Measurements from ENCODE around the gene SLC4A1. TPM values are rescaled to one million over a fixed set of nuclear protein-coding genes. Genes with fewer than 3 reads are reported as not detected.
"Not testable (repeated sequence)": the region's sequence is repeated elsewhere in the genome, so short reads cannot be mapped to it uniquely, and the experiment has no call there.

The SLC4A1 gene
- total RNA-seq, 1 donor from 2014 or later = not detected

GRCh38 chr17:44247876-44248736, 19.8 kb downstream of the SLC4A1 start:
- no peaks in the 10 kb centered on the region for H3K9me3 Mint-ChIP-seq (ENCODE audit: unreplicated experiment)
- no peak for TF ChIP-seq CTCF (IDR thresholded peaks at IDR 0.05; ENCODE audit: unreplicated experiment)
- no peaks in the 10 kb centered on the region for H3K36me3 Mint-ChIP-seq (ENCODE audit: low read depth, unreplicated experiment)
- DNase-seq (ENCODE audit: low spot score) = no peak
- no peak overlapping the region for H3K4me3 Mint-ChIP-seq (ENCODE audit: unreplicated experiment)
- H3K27me3 Mint-ChIP-seq (ENCODE audit: unreplicated experiment) = peaks cover 6% of the 10 kb centered on the region
- peaks cover 21% of the 10 kb centered on the region for H3K4me1 Mint-ChIP-seq (ENCODE audit: unreplicated experiment)
- H3K27ac Mint-ChIP-seq (ENCODE audit: unreplicated experiment) = no peak overlapping the region

- H3K4me3 Mint-ChIP-seq (ENCODE audit: unreplicated experiment) = no peak overlapping the region
- H3K4me1 Mint-ChIP-seq (ENCODE audit: unreplicated experiment) = peaks cover 21% of the 10 kb centered on the region
- no peaks in the 10 kb centered on the region for H3K36me3 Mint-ChIP-seq (ENCODE audit: low read depth, unreplicated experiment)
- peaks cover 5% of the 10 kb centered on the region for H3K27me3 Mint-ChIP-seq (ENCODE audit: unreplicated experiment)
- TF ChIP-seq CTCF (IDR thresholded peaks at IDR 0.05; ENCODE audit: unreplicated experiment) = no peak
- H3K9me3 Mint-ChIP-seq (ENCODE audit: unreplicated experiment) = no peaks in the 10 kb centered on the region
- peak overlapping the region; percentile 36 for H3K27ac Mint-ChIP-seq (ENCODE audit: unreplicated experiment)
- DNase-seq (ENCODE audit: low spot score) = no peak
These were observed 20.5 kb downstream of the SLC4A1 start for GRCh38 chr17:44247440-44247841.

GRCh38 chr17:44241106-44241624, 26.8 kb downstream of the SLC4A1 start:
- H3K36me3 Mint-ChIP-seq (ENCODE audit: low read depth, unreplicated experiment) = no peaks in the 10 kb centered on the region
- no peak overlapping the region for H3K27ac Mint-ChIP-seq (ENCODE audit: unreplicated experiment)
- no peak for TF ChIP-seq CTCF (IDR thresholded peaks at IDR 0.05; ENCODE audit: unreplicated experiment)
- peaks cover 4% of the 10 kb centered on the region for H3K4me1 Mint-ChIP-seq (ENCODE audit: unreplicated experiment)
- H3K9me3 Mint-ChIP-seq (ENCODE audit: unreplicated experiment) = no peaks in the 10 kb centered on the region
- DNase-seq (ENCODE audit: low spot score) = no peak
- peaks cover 2% of the 10 kb centered on the region for H3K27me3 Mint-ChIP-seq (ENCODE audit: unreplicated experiment)
- H3K4me3 Mint-ChIP-seq (ENCODE audit: unreplicated experiment) = no peak overlapping the region

GRCh38 chr17:44237886-44238285, 30.0 kb downstream of the SLC4A1 start:
- not testable (repeated sequence) for H3K4me3 Mint-ChIP-seq (ENCODE audit: unreplicated experiment); H3K9me3 Mint-ChIP-seq (ENCODE audit: unreplicated experiment); H3K36me3 Mint-ChIP-seq (ENCODE audit: low read depth, unreplicated experiment); H3K27ac Mint-ChIP-seq (ENCODE audit: unreplicated experiment); H3K4me1 Mint-ChIP-seq (ENCODE audit: unreplicated experiment); DNase-seq (ENCODE audit: low spot score); H3K27me3 Mint-ChIP-seq (ENCODE audit: unreplicated experiment)

- Mint-ChIP-seq H3K9me3 (ENCODE audit: unreplicated experiment) (no peaks in the 10 kb centered on the region), H3K4me1 (ENCODE audit: unreplicated experiment) (peaks cover 6% of the 10 kb centered on the region), H3K27ac (ENCODE audit: unreplicated experiment) (no peak overlapping the region), H3K4me3 (ENCODE audit: unreplicated experiment) (no peak overlapping the region), H3K36me3 (ENCODE audit: low read depth, unreplicated experiment) (no peaks in the 10 kb centered on the region), H3K27me3 (ENCODE audit: unreplicated experiment) (peaks cover 2% of the 10 kb centered on the region)
- DNase-seq (ENCODE audit: low spot score) = no peak
- no peak for TF ChIP-seq CTCF (IDR thresholded peaks at IDR 0.05; ENCODE audit: unreplicated experiment)
These were observed 31.4 kb downstream of the SLC4A1 start for GRCh38 chr17:44236444-44236991.

All from endothelial cell (in vitro differentiated cells).